B cell (primary cell): ENCODE data around the gene SKOR1. TPM values are rescaled to one million over a fixed set of nuclear protein-coding genes. Genes with fewer than 3 reads are reported as not detected.
A peak's percentile ranks its signal among the peaks of the same experiment; 100 is the strongest.

Experiments
- polyA plus RNA-seq: library from polyadenylated mRNA; depleted of rRNA; stranded (reverse); fragments of >200 nt; gene quantifications from 2 replicates; pipeline ENCODE4 v1.2.3, GENCODE V29; 2012
- small RNA-seq: library from RNA; depleted of rRNA; stranded (forward); fragments of <200 nt; gene quantifications from one replicate; pipeline ENCODE3, GENCODE V24; 2012; ENCODE audit warnings: low replicate concordance, low read depth; ENCODE audit not compliant: insufficient read length
- total RNA-seq, 2 donors: library from RNA; stranded (reverse); fragments of 120-200 nt in 1 of 2; gene quantifications; 1 replicate in 1 of 2; 2 replicates in 1 of 2; pipeline versions ENCODE4 v1.2.3 to v1.2.4, GENCODE V29; 2013 to 2022

The SKOR1 gene
- total and polyA plus RNA-seq, 2 donors (not counting 1 experiment from before 2014, with no cell fraction given): 0.37 to 0.67 TPM

Small RNAs within 50 kb of the gene (small RNA-seq; reads per million reads assigned to genes)
- 2.1 reads per million, percentile 17 among the genes with 10 or more reads in this experiment for gene RNU6-1

Other genes starting within 250 kb of the SKOR1 start
- gene RNU6-1, start 14.5 kb downstream of the SKOR1 start, total RNA-seq: not detected in 2 replicates
- gene RNU6-1, start 14.5 kb downstream of the SKOR1 start, polyA plus RNA-seq: not detected in 2 replicates
- gene PIAS1, start 228.8 kb downstream of the SKOR1 start, total RNA-seq: 87.3 and 97.5 TPM in 2 replicates
- 28.8 and 30.4 TPM in 2 replicates for gene PIAS1, start 228.8 kb downstream of the SKOR1 start, polyA plus RNA-seq